ENCODE data around the gene FXYD6. TPM values are rescaled to one million over a fixed set of nuclear protein-coding genes. Genes with fewer than 3 reads are reported as not detected.

Gene FXYD6
- total RNA-seq, 1 experiment from 2014 or later, result not detected

GRCh38 chr11:117878939-117879475 lies 2.5 kb upstream of the FXYD6 start:
- Histone ChIP-seq H3K27me3 (peaks cover 26% of the 10 kb centered on the region), H3K36me3 (no peaks in the 10 kb centered on the region), H3K9me3 (no peaks in the 10 kb centered on the region), H3K4me3 (no peak overlapping the region)
- no peak for DNase-seq

DNA sequence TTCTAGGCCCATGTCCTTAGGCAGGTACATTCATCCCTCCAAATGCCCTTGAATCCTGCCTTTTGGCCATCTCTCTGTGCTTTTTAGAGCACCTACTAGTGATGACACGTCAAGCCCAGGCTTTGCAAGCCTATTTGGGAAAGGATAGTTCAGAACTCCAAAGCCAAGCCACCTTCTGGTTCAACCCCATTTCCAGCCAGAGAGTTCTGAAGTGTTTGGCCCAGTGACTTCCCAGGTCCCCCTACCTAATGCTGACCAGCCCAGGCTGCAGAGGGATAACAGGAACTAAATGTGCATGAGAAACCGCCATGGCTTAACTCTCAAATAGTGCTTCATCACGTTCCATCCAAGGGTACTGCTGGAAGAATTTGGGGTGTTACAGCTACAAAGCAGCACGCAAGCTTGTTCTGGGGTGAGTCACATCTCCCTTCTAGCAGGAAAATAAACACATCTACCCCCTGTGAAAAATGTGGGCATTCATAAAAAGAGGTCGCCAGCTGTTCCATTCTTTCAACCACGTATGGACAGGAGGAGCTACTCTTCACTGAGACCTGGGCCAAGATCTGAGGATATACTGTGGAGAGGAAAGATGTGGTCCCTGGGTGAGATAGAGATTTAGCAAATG lies 2.0 kb upstream of the FXYD6 start:
- no peaks in the 10 kb centered on the region for H3K9me3 ChIP-seq
- H3K36me3 ChIP-seq, result no peaks in the 10 kb centered on the region
- peaks cover 26% of the 10 kb centered on the region for H3K27me3 ChIP-seq
- DNase-seq, result no peak
- H3K4me3 ChIP-seq, result no peak overlapping the region

- H3K36me3 ChIP-seq, result no peaks in the 10 kb centered on the region
- peaks cover 26% of the 10 kb centered on the region for H3K27me3 ChIP-seq
- no peaks in the 10 kb centered on the region for H3K9me3 ChIP-seq
- no peak for DNase-seq
- H3K4me3 ChIP-seq, result peak overlapping the region; percentile 43; the same call in 1 of the 2 replicates
These were observed 794 bp upstream of the FXYD6 start for GRCh38 chr11:117877120-117877784.

DNA sequence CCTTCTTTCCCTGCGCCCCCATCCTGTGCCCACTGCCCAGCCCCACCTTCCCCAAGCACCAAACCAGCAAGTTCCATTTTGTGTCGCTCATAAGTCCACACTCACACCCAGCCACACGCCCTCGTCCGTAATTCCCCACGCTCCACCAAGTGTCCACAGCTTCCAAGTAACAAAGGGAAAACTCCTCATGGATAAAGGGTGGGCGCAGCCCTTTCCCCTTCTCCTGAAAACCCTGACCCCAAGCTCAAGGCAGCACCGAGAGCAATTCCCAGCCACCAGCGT lies 458 bp downstream of the FXYD6 start:
- peak overlapping the region; percentile 43 for H3K4me3 ChIP-seq
- no peak for DNase-seq
- H3K27me3 ChIP-seq, result peaks cover 26% of the 10 kb centered on the region
- H3K9me3 ChIP-seq, result no peaks in the 10 kb centered on the region
- H3K36me3 ChIP-seq, result no peaks in the 10 kb centered on the region

GRCh38 chr11:117875382-117876058 lies 938 bp downstream of the FXYD6 start:
- Histone ChIP-seq H3K4me3 (no peak overlapping the region; the same call in 1 of the 2 replicates), H3K36me3 (no peaks in the 10 kb centered on the region), H3K27me3 (peaks cover 26% of the 10 kb centered on the region), H3K9me3 (no peaks in the 10 kb centered on the region)
- no peak for DNase-seq

GRCh38 chr11:117874910-117875381 lies 1.5 kb downstream of the FXYD6 start:
- Histone ChIP-seq H3K9me3 (no peaks in the 10 kb centered on the region), H3K27me3 (peaks cover 26% of the 10 kb centered on the region), H3K36me3 (no peaks in the 10 kb centered on the region), H3K4me3 (no peak overlapping the region)
- DNase-seq, result no peak

GRCh38 chr11:117874253-117874909 lies 2.1 kb downstream of the FXYD6 start:
- Histone ChIP-seq H3K36me3 (no peaks in the 10 kb centered on the region), H3K4me3 (no peak overlapping the region), H3K27me3 (peaks cover 23% of the 10 kb centered on the region), H3K9me3 (no peaks in the 10 kb centered on the region)
- DNase-seq, result no peak

GRCh38 chr11:117873828-117874125 lies 2.7 kb downstream of the FXYD6 start:
- no peaks in the 10 kb centered on the region for H3K36me3 ChIP-seq
- peaks cover 23% of the 10 kb centered on the region for H3K27me3 ChIP-seq
- no peak overlapping the region for H3K4me3 ChIP-seq
- H3K9me3 ChIP-seq, result no peaks in the 10 kb centered on the region
- DNase-seq, result no peak

DNA sequence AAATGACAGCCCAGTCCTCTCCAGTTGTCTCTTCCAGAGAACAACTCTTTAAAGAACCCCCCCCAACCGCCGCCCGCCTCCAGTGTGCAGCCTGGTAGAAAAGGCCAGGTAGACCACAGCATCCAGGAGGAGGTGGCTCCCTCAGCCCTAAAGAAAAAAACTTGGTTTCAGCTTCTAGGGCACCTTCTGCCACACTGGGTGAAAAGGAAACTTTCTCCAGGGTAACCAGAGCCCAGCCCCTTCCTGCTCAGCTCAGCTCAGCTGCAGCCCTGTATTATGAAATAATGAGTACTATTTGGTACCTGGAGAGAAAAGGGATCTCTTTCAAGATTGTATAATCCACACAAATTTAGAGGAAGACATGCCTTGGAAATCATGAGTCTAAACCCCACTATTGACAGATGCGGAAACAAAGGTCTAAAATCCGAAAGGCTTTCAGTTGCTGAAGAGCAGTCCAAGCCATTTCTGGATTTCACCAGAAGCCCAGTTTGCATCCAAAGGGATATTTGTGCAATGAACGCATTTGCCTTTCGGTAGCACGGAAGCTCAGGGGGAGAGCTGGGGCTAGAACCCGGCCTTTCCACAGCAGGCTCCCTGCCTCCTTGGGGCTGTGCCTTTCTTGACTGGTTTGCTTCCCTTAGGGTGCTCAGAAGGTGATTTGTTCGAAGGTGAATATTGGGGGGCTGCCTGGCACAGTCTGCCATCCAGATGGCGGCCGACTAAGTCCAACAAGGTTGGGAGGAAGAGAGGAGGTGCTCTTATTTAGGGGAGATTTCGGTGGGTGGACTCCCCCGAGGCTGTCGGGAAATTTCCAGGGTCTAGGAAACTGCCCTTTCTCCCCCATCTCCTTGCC lies 3.3 kb downstream of the FXYD6 start:
- peaks cover 23% of the 10 kb centered on the region for H3K27me3 ChIP-seq
- H3K36me3 ChIP-seq, result no peaks in the 10 kb centered on the region
- H3K9me3 ChIP-seq, result no peaks in the 10 kb centered on the region
- no peak for DNase-seq
- H3K4me3 ChIP-seq, result no peak overlapping the region

DNA sequence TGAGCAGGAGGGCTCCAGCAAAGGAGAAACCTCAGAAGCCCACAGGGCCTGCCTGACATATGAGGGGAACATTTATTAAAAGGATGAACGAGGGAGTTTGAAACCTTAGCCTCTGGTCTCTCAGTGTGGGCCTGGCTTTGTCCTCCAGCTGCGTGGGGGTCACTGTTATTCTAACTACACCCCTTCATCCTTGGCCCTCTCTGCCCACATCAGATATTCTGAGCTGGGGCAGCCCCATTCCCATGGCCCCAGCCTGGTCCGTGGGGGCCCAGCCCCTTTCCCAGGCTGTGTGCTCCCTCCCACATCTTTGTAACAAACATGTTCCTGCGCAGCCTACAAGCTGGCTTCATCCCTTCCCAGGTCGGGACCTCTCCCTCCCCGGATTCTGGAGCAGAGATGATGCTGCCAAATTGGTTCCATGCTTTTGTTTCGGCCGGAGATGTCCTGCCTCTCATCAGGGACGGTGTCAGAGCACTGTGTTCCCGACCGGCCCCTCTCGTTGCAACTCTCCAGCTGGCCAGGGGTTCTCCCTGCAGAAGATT lies 4.0 kb downstream of the FXYD6 start:
- no peak for DNase-seq

GRCh38 chr11:117871784-117872183 lies 4.7 kb downstream of the FXYD6 start:
- DNase-seq, result no peak
- H3K27me3 ChIP-seq, result peaks cover 16% of the 10 kb centered on the region
- no peak overlapping the region for H3K4me3 ChIP-seq
- H3K36me3 ChIP-seq, result no peaks in the 10 kb centered on the region
- no peaks in the 10 kb centered on the region for H3K9me3 ChIP-seq

More for the DNA sequence above, 4.0 kb downstream of the FXYD6 start:
- Histone ChIP-seq H3K4me3 (no peak overlapping the region), H3K36me3 (no peaks in the 10 kb centered on the region), H3K27me3 (peaks cover 23% of the 10 kb centered on the region), H3K9me3 (no peaks in the 10 kb centered on the region)

DNA sequence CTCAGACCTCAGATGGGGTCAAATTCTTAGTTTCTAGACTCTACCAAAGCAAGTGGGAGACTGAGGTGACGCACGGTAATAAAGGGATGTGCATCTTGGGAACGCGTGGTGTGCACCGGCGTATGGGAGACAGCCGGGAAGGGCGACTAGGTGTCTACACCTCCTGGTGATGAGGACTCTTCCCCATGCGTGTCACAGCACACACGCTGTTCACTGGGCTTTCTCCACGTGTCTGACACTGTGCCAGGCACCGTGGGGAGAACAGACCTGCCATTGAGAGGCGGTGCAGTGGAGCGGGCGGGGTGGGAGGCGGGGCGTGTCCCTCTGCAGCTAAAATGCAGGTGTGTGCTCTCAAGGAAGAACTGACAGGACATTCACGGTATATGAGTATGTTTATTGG lies 5.3 kb downstream of the FXYD6 start:
- DNase-seq, result no peak
- Histone ChIP-seq H3K9me3 (no peaks in the 10 kb centered on the region), H3K36me3 (no peaks in the 10 kb centered on the region), H3K27me3 (peaks cover 11% of the 10 kb centered on the region), H3K4me3 (no peak overlapping the region)

DNA sequence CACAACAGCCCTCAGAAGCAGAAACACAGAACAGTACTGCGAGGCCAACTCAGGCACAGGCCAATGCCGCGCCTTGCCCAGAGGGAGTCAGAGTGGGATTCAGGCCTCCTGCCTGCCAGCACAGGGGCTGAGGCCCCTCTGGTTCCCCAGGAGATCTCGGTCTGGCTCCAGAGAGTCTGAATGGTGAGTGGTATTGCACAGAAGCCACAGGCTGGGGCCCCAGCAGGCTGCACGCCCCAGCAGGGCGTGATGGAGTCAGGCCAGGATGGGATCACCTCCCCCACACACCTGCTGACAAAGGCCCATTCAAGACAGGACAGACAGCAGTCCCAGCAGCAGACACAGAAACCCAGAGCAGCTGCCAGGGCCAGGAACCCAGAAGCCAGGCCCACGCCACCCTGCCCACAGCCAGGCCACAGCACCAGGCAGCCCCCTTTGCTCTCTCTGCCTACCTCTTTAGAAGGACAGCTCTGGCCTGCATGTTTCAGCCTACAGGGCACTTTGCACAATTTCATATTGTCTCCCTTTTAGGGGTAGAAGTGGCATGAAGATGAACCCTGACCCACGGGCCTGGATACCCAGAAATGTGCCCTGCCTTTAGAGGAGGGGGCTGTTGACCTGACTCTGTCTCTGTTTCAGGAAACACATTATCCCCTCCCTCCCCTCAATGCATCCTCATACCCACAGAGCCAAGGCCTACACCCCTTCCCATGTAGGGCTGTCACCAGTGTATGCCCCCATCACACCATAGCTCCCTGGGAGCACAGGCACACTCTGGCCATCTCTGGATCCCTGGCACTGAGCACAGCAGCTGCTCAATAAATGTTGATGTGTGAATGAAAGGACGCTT lies 6.1 kb downstream of the FXYD6 start:
- Histone ChIP-seq H3K36me3 (no peaks in the 10 kb centered on the region), H3K27me3 (peaks cover 3% of the 10 kb centered on the region), H3K4me3 (no peak overlapping the region), H3K9me3 (no peaks in the 10 kb centered on the region)
- no peak for DNase-seq

- no peaks in the 10 kb centered on the region for H3K9me3 ChIP-seq
- no peak overlapping the region for H3K4me3 ChIP-seq
- H3K36me3 ChIP-seq, result no peaks in the 10 kb centered on the region
- H3K27me3 ChIP-seq, result no peaks in the 10 kb centered on the region; the same call in 1 of the 2 replicates
- DNase-seq, result no peak
These were observed 6.9 kb downstream of the FXYD6 start for GRCh38 chr11:117869604-117870003.

- DNase-seq, result no peak
- no peaks in the 10 kb centered on the region for H3K27me3 ChIP-seq
- no peak overlapping the region for H3K4me3 ChIP-seq
- H3K9me3 ChIP-seq, result no peaks in the 10 kb centered on the region
- no peaks in the 10 kb centered on the region for H3K36me3 ChIP-seq
These were observed 7.5 kb downstream of the FXYD6 start for GRCh38 chr11:117868815-117869561.

All from MG63 (cell line).